Measurements from ENCODE around the gene CAPZB.

The CAPZB gene

DNA sequence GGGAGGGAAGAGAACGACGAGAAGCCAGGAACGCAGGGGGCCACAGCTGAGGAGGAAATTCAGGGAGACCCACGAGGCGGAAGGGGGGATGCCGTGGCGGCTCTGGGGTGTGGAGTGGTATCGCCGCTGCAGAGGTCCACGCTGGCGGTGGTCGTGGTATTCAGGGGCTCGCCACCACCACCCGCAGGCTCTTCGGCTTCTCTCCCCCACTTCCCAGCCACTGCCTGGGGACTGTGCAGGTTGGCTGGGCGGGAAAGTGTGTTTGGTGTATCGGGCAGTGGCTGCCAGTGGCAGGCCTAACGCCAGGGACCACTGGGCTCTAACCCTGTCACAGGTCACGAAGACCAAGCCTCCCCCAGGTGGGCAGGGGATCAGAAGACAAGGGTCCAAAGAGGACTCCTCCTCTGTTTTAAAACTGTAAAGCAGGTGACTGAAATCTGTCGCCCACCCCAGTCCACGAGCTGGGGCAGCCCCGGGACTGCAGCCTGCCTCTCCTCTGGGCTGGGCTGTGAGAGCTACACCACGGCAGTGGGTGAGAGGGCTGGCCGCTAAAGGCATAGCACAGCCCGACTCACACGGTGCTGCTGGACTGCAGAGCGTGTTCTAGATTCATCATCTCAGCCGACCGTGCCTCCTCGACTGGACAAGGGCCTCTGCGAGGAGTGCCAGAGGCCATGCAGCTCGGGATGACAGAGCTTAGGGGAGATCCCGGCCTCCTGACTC lies 142.3 kb downstream of the CAPZB start:
- DNase-seq, result no peak

- no peak for DNase-seq
Measured at GRCh38 chr1:19342062-19342750, 143.1 kb downstream of the CAPZB start.

DNA sequence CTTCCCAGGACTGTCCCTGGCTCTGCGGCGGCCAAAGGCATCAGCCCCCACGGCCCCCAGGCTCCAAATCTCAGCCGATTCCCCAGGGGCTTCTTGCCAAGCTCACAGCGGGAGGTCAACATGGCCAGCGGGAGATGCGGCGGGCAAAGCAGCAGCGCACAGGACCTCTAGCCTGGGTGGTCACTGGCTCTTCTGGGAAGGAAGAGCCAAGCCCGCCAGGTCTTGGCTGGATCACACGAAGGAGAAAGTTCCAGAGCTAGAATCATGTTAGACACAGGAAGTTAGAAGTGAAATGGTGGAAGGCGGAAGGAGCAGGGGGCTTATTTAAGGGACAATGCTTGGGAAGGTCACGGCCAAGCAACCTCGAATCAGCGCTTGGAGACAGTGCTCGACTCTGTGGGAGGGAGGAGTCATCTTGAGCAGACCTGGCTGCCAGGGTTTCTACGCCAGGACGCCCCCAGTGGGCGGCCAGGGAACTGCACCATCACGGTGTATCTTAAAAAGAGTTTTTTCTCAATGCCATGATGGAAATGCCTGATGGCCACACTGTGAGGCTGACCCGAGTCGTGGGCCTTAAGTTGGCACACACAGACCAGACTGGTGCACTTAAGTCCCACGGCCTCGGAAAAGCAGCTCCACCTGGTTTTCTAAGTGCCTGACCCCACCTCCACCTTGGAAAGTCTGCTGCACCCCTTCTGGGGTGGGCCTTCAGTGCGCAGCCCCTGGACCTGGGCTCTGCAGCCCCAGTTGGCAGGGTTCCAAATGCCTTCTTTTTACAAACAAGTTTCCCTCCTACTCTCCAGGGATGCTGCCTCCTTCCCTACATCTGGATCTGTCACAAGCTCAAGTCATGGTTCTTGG lies 143.9 kb downstream of the CAPZB start:
- peak; percentile 62 for DNase-seq

DNA sequence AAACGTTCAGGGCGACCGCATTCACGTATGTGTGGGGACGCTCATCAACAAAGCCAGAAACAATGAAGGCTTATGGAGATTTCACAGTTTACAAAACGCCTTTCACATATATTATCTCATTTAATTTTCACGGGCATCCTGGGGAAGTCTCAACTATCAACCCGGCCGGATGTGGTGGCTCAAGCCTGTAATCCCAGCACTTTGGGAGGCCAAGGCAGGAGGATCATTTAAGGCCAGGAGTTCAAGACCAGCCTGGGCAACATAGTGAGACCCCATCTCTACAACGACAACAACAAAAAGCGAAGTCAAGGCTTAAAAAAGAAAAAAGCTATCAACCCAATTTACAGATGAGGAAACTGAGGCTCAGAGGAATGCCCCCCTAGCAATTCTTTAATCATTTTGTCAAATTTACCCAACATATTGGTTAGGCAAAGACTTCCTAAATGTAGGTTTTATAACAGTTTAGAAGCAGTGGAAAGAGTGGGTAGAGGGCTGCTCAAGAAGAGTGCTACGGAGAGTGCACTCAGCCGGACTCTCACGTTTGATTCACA lies 144.9 kb downstream of the CAPZB start:
- no peak for DNase-seq

DNA sequence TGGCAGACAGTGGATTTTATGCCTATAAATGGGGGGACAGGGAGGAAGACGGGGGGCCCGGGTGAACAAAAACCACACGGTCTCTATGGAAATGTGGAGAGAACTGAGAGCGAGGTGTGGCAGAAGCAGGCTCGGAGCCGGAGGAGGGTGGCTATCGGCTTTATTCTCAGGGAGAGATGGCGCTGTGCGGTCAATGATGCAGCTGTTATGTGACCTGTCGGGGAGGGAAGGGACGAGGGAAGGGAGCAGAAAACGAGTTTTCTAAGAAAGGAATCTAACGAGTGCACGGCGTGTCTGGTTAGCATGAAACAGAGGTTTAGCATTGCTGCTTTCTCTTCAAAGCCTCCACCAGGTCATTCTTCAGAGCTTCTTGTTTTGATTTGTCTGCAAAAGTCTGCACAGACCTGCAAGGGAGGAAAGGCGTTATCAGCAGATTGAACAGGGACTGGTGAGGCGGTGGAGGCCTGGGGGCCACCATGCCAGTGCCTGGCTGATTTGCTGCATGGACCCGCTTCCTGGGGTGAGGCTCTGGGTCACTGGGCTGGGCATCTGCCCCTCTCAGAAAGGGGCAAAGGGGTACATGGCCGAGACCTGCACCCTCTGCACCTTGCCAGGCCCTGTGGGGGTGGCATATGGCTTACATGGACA lies 146.0 kb downstream of the CAPZB start:
- DNase-seq, result no peak

GRCh38 chr1:19338323-19338762 lies 147.0 kb downstream of the CAPZB start:
- no peak for DNase-seq

GRCh38 chr1:19337289-19337688 lies 148.1 kb downstream of the CAPZB start:
- DNase-seq, result no peak

DNA sequence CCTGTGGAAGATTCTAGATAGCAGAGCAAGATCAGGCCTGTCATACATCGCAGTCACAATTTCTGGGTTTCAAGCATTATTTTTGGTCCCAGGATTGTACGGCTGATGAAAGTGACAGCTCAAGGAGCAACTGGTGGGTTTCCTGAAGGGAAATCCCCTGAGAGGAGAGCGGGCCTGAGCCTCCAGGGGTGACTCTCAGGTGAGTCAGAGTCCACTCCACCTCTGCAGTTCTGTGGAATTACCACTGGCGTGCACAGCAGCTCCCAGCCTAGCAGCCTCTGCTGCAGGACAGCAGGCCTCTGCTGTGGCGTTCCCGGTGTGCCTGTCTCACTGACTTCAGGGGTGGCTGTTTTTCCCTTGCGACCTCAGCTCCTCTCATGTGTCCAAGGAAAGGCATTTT lies 148.8 kb downstream of the CAPZB start:
- no peak for DNase-seq

GRCh38 chr1:19333587-19334354 lies 151.6 kb downstream of the CAPZB start:
- DNase-seq, result no peak

GRCh38 chr1:19332832-19333231 lies 152.5 kb downstream of the CAPZB start:
- no peak for DNase-seq

DNA sequence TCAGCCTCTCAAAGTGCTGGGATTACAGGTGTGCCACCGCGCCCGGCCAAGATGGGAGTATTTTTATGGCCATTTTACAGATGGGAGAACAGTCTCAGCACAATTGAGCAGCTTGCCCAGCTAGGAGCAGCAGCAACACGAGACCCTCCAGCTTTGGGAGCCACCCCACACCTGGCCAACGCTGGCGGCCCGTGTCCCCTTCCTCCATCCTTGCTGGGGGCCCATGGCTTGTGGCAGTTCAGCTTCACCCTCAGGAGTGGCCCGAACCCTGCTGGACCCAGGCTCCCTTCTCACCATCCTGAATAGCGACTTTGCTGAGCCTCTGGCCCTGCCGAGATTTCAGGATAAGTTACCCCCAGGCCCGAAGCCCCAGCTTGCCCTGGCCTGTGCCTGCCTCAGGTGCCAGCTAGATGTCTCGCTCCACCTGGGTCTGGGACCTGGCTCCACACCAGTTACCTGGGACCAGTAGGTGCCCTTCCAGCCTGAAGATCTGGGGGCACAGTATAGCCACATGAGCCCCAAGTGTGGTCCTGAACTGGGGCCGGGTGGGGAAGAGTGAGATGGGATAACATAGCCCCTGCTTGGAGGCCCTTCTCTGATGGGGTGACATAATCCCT lies 154.0 kb downstream of the CAPZB start:
- DNase-seq, result no peak

DNA sequence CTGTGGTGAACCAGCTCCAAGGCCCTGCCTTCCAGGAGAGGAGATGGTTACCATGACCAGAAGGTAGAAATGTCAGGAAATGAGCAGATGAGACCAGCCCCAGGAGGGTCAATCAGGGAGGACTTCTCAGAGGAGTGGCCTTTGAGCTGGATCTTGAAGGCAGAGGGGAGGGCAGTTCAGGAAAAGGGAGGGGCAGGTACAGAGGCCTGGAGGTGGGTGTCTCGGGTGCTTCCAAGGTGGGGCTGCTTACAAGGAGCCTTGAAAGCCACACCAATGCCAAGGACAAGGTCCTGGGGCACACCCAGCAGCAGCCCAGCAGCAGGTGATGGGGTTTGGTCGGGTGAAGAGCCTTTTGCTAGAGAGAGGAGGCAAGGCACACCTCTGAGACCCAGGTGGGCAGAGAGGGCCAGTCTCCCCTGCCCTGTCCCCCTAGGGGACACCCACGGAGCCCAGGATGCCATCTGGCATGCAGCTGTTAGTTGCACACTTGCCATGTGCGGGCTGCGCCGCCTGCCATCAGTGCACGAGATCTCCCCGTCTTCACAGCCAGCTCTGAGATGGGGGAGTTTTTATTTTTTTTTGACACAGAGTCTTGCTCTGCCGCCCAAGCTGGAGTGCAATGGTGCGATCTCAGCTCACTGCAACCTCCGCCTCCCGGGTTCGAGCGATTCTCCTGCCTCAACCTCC lies 154.7 kb downstream of the CAPZB start:
- no peak for DNase-seq

DNA sequence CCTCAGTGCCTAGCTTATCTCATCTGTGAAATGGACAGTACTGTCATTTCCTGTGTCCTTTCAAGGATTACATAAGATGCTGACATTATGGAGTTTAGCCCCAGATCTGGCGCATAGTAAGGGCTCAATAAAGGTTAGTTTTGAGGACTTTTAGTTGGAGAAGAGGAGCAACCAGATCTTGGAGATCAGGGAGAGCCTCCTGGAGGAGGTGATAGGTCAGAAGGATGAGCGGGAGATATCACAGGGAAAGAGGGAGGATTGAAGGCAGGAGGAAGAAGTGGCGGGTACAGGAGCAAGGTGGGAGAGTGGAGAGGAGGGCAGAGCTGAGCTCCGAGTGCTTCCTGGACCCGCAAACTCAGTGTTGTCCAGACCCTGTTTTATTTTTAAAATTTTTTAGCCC lies 155.7 kb downstream of the CAPZB start:
- no peak for DNase-seq

- DNase-seq, result no peak
Measured at GRCh38 chr1:19329188-19329587, 156.2 kb downstream of the CAPZB start.

GRCh38 chr1:19328486-19328885 lies 156.9 kb downstream of the CAPZB start:
- no peak for DNase-seq

DNA sequence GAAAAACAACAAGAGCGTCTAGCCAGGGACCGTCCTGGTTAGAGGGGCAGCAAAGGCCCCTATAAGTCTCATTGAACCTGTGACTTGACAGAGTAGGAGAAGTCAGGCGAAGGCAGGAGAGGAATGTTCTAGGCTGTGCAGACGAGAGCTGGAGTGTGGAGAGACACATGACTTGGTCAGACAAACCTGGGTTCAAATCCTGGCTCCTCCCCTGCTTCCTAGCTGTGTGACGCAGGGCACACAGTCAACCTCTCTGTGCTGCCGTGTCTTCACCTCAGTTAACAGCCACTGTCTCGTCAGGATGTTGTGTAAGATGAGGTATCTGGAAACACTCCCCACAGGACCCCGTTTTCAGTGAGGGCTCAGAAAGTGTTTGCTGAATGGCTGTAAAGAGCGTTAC lies 157.6 kb downstream of the CAPZB start:
- no peak for DNase-seq

DNA sequence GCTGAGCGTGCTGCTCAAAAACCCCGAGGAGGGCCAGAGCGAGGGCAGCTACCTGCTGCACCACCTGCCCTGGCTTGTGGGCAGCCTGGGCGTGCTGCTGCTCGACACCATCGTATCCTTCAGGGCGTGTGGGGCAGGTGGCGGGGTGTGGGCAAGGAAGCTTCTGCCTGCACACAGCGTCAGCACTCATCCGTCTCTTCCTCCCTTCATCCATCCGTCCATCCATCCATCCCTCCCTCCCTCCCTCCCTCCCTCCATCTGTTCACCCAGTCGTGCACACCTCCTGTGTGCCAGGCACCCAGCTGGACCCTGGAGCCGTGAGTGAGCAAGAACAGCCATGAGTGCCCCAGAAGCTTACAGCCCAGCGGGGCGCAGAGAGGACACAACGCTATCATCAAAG lies 158.0 kb downstream of the CAPZB start:
- DNase-seq, result no peak

- no peak for DNase-seq
Measured at GRCh38 chr1:19326748-19327065, 158.6 kb downstream of the CAPZB start.

GRCh38 chr1:19325958-19326747 lies 159.2 kb downstream of the CAPZB start:
- no peak for DNase-seq

DNA sequence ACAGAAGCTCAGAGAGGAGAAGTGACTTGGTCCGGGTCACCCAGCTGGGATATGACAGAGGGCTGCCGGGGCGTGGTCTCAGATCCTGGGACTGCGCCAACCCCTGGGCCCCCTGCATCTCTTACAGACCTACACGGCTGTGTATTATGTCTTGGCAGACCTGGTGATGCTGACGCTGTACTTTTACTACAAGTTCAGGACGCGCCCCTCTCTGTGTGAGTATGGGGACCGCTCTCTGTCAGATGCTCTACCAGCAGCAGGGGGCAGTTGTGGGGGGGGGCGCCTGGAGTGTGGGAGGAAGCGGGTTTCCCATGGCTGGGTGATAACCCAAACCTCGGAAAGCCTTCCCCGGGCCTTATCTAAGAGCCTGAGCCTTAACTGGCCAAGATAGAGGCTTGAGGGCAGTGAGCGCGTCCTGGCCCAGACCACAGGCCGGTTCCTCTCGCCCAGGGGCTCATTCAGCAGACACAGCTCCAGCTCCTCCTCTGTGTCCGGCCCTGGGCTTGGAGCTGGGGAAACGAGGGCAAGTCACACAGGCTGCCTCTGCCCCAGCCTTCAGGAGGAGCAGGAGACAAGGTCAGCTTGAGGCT lies 159.9 kb downstream of the CAPZB start:
- no peak for DNase-seq

Measured in CD4-positive, alpha-beta T cell treated with Interferon gamma for 1 hour (primary cell).